Endothelial cell of umbilical vein (primary cell): ENCODE results near the gene CGA. TPM values are rescaled to one million over a fixed set of nuclear protein-coding genes. Genes with fewer than 3 reads are reported as not detected.

Experiments
- BruUV-seq: library from RNA; stranded (reverse); fragments of 400-500 nt; replicated peaks from 2 replicates; lab custom pipeline; 2021; lab: Mats Ljungman, UMichigan
- CTCF ChIA-PET: fragments of 300-600, 350-600 bp; sonication (Branson Sonifier 250); formaldehyde crosslinking; loops from one replicate; lab custom pipeline; 2021; ENCODE audit warnings: antibody characterized with exemption, inconsistent platforms; lab: Charles Lee
- POLR2A ChIA-PET: fragments of 300-600, 350-600 bp; sonication (Branson Sonifier 250); formaldehyde crosslinking; loops from one replicate; lab custom pipeline; 2021; ENCODE audit warnings: antibody characterized with exemption, inconsistent platforms; lab: Charles Lee
- DNase-seq: peaks from one replicate; pipeline ENCODE4 v3.0.0-alpha.2; 2011; ENCODE audit warnings: low read depth, low spot score
- FAIRE-seq: peaks from 2 replicates; lab custom pipeline; 2011; peaks lifted over from hg19 to GRCh38; lab: Jason Lieb, UNC
- H2AFZ ChIP-seq: 2 replicates; pipeline ENCODE4 v1.6.0; 2012; ENCODE audit warnings: low read depth, low read length, control low read depth, inconsistent platforms
- H3K27ac ChIP-seq: 2 replicates; pipeline ENCODE4 v1.5.1; 2011; ENCODE audit warnings: low read depth, mild to moderate bottlenecking, control low read depth, low read length, moderate library complexity; ENCODE audit not compliant: insufficient read depth
- H3K27me3 ChIP-seq, 2 experiments: 2 replicates each; pipeline versions ENCODE4 v1.6.0 to v1.6.1; 2011; ENCODE audit warnings: low read length in 2 of 2, mixed read lengths in 1 of 2; ENCODE audit not compliant: control insufficient read depth in 2 of 2, insufficient read depth in 2 of 2
- H3K36me3 ChIP-seq, 2 experiments: 2 replicates in 1 of 2; 3 replicates in 1 of 2; pipeline ENCODE4 v1.5.1; 2011; ENCODE audit warnings: low read length in 2 of 2, mild to moderate bottlenecking in 1 of 2, moderate library complexity in 1 of 2; ENCODE audit not compliant: control insufficient read depth in 2 of 2, insufficient read depth in 2 of 2; ENCODE audit errors: extremely low read depth in 1 of 2
- H3K4me1 ChIP-seq: 3 replicates; pipeline ENCODE4 v1.5.1; 2011; ENCODE audit warnings: mild to moderate bottlenecking, low read length; ENCODE audit not compliant: control insufficient read depth, insufficient read depth; ENCODE audit errors: extremely low read depth
- H3K4me2 ChIP-seq: 2 replicates; pipeline ENCODE4 v1.6.1; 2011; ENCODE audit warnings: low read length, control low read depth, mixed read lengths; ENCODE audit not compliant: insufficient read depth
- H3K4me3 ChIP-seq, 3 experiments: fragments of 200-600 bp in 1 of 3; sonication (generic), shearing (Covaris generic) in 1 of 3; replicated peaks in 1 of 3; 2 replicates each; pipeline ENCODE4 v1.5.1; 2011 to 2016; ENCODE audit warnings: control low read depth in 3 of 3, low read length in 3 of 3, mild to moderate bottlenecking in 2 of 3, inconsistent platforms in 1 of 3, low read depth in 1 of 3, moderate library complexity in 1 of 3; ENCODE audit not compliant: insufficient read depth in 1 of 3
- H3K79me2 ChIP-seq: 2 replicates; pipeline ENCODE4 v1.6.0; 2012; ENCODE audit warnings: low read length, inconsistent platforms; ENCODE audit not compliant: control insufficient read depth, insufficient read depth
- H3K9ac ChIP-seq: replicated peaks from 2 replicates; pipeline ENCODE3; 2011; ENCODE audit warnings: low read length, control low read depth; ENCODE audit not compliant: insufficient read depth; ENCODE audit errors: extremely low read depth
- H3K9me1 ChIP-seq: replicated peaks from 3 replicates; pipeline ENCODE4 v1.6.0; 2011; ENCODE audit warnings: mild to moderate bottlenecking, low read length; ENCODE audit not compliant: control insufficient read depth, insufficient read depth; ENCODE audit errors: extremely low read depth
- H3K9me3 ChIP-seq: replicated peaks from 2 replicates; pipeline ENCODE4 v1.5.1; 2012; ENCODE audit warnings: low read length, inconsistent platforms; ENCODE audit not compliant: control insufficient read depth, insufficient read depth
- H4K20me1 ChIP-seq: replicated peaks from 2 replicates; pipeline ENCODE3; 2011; ENCODE audit warnings: mild to moderate bottlenecking, low read length; ENCODE audit not compliant: control insufficient read depth, insufficient read depth; ENCODE audit errors: extremely low read depth
- EZH2 ChIP-seq: IDR thresholded peaks from 2 replicates; pipeline ENCODE4 v1.6.1; 2012; ENCODE audit warnings: borderline replicate concordance, low read depth, mild to moderate bottlenecking, moderate library complexity, low read length, inconsistent platforms; ENCODE audit not compliant: severe bottlenecking
- FOS ChIP-seq: IDR thresholded peaks from 2 replicates; pipeline ENCODE4 v1.6.1; 2011; ENCODE audit warnings: mild to moderate bottlenecking, low read length, moderate library complexity, borderline replicate concordance; ENCODE audit not compliant: insufficient read depth
- GATA2 ChIP-seq: IDR thresholded peaks from 2 replicates; pipeline ENCODE4 v1.7.0; 2011; ENCODE audit warnings: low read depth, mild to moderate bottlenecking, moderate library complexity, mixed read lengths, low read length; ENCODE audit not compliant: insufficient read length, insufficient read depth
- JUN ChIP-seq: IDR thresholded peaks from 2 replicates; pipeline ENCODE4 v1.6.1; 2011; ENCODE audit warnings: borderline replicate concordance, low read depth; ENCODE audit not compliant: insufficient read length, insufficient read depth
- MYC ChIP-seq: IDR thresholded peaks from one replicate; pipeline ENCODE4 v1.6.1; 2011; ENCODE audit warnings: mild to moderate bottlenecking, low read depth, low read length
- POLR2A ChIP-seq: IDR thresholded peaks from 2 replicates; pipeline ENCODE4 v1.6.1; 2012; ENCODE audit warnings: low read depth, mild to moderate bottlenecking, control low read depth, low read length
- POLR2AphosphoS5 ChIP-seq: IDR thresholded peaks from 2 replicates; pipeline ENCODE4 v1.6.1; 2012; ENCODE audit warnings: low read depth, mild to moderate bottlenecking, control low read depth, low read length, moderate library complexity; ENCODE audit not compliant: insufficient read depth
- dilution Hi-C: fragments of 300-500 bp; cut with MboI; formaldehyde crosslinking; loops from one replicate; pipeline ENCODE4 v1.15.0; 2019; ENCODE audit warnings: low sequenced_read_pairs; ENCODE audit not compliant: extremely low pct_ligation_motif_present
- intact Hi-C: fragments of 100-400 bp; cut with micrococcal nuclease; formaldehyde crosslinking; loops from one replicate; pipeline ENCODE4 v1.10.0; 2022
- polyA plus RNA-seq, 4 experiments: library from polyadenylated mRNA; depleted of rRNA in 3 of 4; stranded (reverse) in 3 of 4; unstranded in 1 of 4; fragments of >200 nt; gene quantifications; 2 replicates each; pipeline versions ENCODE4 v1.2.1 to v1.2.3, GENCODE V29; 2011 to 2012; ENCODE audit warnings: missing spikeins in 1 of 4
- total RNA-seq: library from RNA; stranded (reverse); gene quantifications from 2 replicates; pipeline ENCODE4 v1.2.3, GENCODE V29; 2021
- TF ChIP-seq, protein P1 (sequence below): IDR thresholded peaks from 2 replicates; pipeline ENCODE4 v1.6.1; 2011; ENCODE audit not compliant: insufficient read depth, insufficient read length
- TF ChIP-seq, protein P2 (sequence below), 2 donors: IDR thresholded peaks; 1 replicate in 1 of 2; 2 replicates in 1 of 2; pipeline ENCODE4 v1.5.1; 2011; ENCODE audit warnings: low read length in 2 of 2, mild to moderate bottlenecking in 2 of 2, moderate library complexity in 2 of 2, control low read depth in 1 of 2, inconsistent platforms in 1 of 2, low read depth in 1 of 2; ENCODE audit not compliant: insufficient read depth in 1 of 2; ENCODE audit errors: extremely low read depth in 1 of 2

CGA gene
- total and polyA plus RNA-seq, 2 donors (not counting 3 experiments of a cell fraction or from before 2014, with no cell fraction given), result 0.10 TPM; not detected in 1

DNA sequence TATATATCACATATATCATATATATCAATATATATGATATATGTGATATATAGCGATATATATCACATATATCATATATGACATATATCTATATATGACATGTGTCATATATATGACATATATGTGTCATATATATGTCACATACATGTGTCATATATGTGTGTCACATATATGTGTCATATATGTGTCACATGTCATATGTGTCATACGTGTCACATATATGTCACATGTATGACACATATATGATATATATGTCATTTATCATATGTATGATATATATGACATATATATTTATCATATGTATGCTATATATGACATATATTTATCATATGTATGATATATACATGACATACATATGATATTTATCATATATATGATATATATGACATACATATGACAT, 32.8 kb upstream of the CGA start:
- Histone ChIP-seq H3K9ac (no peak overlapping the region), H4K20me1 (no peaks in the 10 kb centered on the region), H3K9me3 (no peaks in the 10 kb centered on the region), H3K9me1 (no peaks in the 10 kb centered on the region), H3K36me3 (no peaks in the 10 kb centered on the region), H3K79me2 (no peaks in the 10 kb centered on the region), H2AFZ (no peak overlapping the region), H3K27me3 (peaks cover 2 to 3% of the 10 kb centered on the region in 2 experiments), H3K4me2 (no peak overlapping the region), H3K4me3 (no peak overlapping the region), H3K4me1 (no peaks in the 10 kb centered on the region), H3K27ac (no peak overlapping the region)
- no TSS peak for BruUV-seq
- dilution Hi-C loops, result no loop called here
- intact Hi-C loops, result no loop called here
- ChIA-PET POLR2A (no interaction called here), CTCF (no interaction called here)
- TF ChIP-seq MYC, result no peak
- no peak for TF ChIP-seq POLR2A
- no peak for TF ChIP-seq EZH2
- TF ChIP-seq FOS, result no peak
- no peak for TF ChIP-seq JUN
- TF ChIP-seq, protein P1, sequence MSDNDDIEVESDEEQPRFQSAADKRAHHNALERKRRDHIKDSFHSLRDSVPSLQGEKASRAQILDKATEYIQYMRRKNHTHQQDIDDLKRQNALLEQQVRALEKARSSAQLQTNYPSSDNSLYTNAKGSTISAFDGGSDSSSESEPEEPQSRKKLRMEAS, result no peak
- no peak for TF ChIP-seq GATA2
- TF ChIP-seq, protein P2, sequence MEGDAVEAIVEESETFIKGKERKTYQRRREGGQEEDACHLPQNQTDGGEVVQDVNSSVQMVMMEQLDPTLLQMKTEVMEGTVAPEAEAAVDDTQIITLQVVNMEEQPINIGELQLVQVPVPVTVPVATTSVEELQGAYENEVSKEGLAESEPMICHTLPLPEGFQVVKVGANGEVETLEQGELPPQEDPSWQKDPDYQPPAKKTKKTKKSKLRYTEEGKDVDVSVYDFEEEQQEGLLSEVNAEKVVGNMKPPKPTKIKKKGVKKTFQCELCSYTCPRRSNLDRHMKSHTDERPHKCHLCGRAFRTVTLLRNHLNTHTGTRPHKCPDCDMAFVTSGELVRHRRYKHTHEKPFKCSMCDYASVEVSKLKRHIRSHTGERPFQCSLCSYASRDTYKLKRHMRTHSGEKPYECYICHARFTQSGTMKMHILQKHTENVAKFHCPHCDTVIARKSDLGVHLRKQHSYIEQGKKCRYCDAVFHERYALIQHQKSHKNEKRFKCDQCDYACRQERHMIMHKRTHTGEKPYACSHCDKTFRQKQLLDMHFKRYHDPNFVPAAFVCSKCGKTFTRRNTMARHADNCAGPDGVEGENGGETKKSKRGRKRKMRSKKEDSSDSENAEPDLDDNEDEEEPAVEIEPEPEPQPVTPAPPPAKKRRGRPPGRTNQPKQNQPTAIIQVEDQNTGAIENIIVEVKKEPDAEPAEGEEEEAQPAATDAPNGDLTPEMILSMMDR (IDR thresholded peaks at IDR 0.05; ENCODE audit: extremely low read depth in 1 of 2, insufficient read depth in 1 of 2, low read depth in 1 of 2, low read length in 2 of 2), result no peak
- TF ChIP-seq POLR2AphosphoS5, result no peak
- DNase-seq, result no peak
- FAIRE-seq, result no peak
